Neural crest cell (in vitro differentiated cells): ENCODE measurements around the gene CYB5B. TPM values are rescaled to one million over a fixed set of nuclear protein-coding genes. Genes with fewer than 3 reads are reported as not detected.

Source experiments
- DNase-seq: peaks from one replicate; pipeline ENCODE4 v3.0.0; 2021; ENCODE audit warnings: low read depth, mixed read lengths, low spot score
- H3K27ac Mint-ChIP-seq: one replicate; pipeline ENCODE4 v1.8.0; 2021; ENCODE audit warnings: mild to moderate bottlenecking, mixed read lengths; ENCODE audit not compliant: unreplicated experiment
- H3K27me3 Mint-ChIP-seq: 2 replicates; pipeline ENCODE4 v1.8.0; 2021; ENCODE audit warnings: low read depth, mild to moderate bottlenecking, mixed read lengths
- H3K36me3 Mint-ChIP-seq: 2 replicates; pipeline ENCODE4 v1.8.0; 2021; ENCODE audit warnings: low read depth, mild to moderate bottlenecking, mixed read lengths
- H3K4me1 Mint-ChIP-seq: 2 replicates; pipeline ENCODE4 v1.8.0; 2021; ENCODE audit warnings: mixed read lengths
- H3K4me3 Mint-ChIP-seq: one replicate; pipeline ENCODE4 v1.8.0; 2021; ENCODE audit warnings: mild to moderate bottlenecking, mixed read lengths
- H3K9me3 Mint-ChIP-seq: 2 replicates; pipeline ENCODE4 v1.8.0; 2021; ENCODE audit warnings: mixed read lengths
- CTCF ChIP-seq: fragments of 200-600 bp; sonication (generic); conservative IDR thresholded peaks from 2 replicates; pipeline ENCODE4 v1.5.0; 2021; ENCODE audit warnings: antibody characterized with exemption, mild to moderate bottlenecking
- total RNA-seq: library from RNA; stranded (reverse); gene quantifications from 2 replicates; pipeline ENCODE4 v1.2.1, GENCODE V29; 2021

CYB5B gene
- total RNA-seq, 1 donor from 2014 or later = 209 TPM

GRCh38 chr16:69405326-69405725 is 19.1 kb upstream of the CYB5B start:
- H3K27me3 Mint-ChIP-seq = no peaks in the 10 kb centered on the region
- no peak overlapping the region for H3K4me3 Mint-ChIP-seq
- peaks cover 19% of the 10 kb centered on the region for H3K4me1 Mint-ChIP-seq
- H3K27ac Mint-ChIP-seq = no peak overlapping the region
- TF ChIP-seq CTCF = no peak
- DNase-seq = no peak
- no peaks in the 10 kb centered on the region for H3K36me3 Mint-ChIP-seq
- H3K9me3 Mint-ChIP-seq = no peaks in the 10 kb centered on the region

- H3K4me3 Mint-ChIP-seq = no peak overlapping the region
- H3K27ac Mint-ChIP-seq = no peak overlapping the region
- no peak for DNase-seq
- no peaks in the 10 kb centered on the region for H3K9me3 Mint-ChIP-seq
- peaks cover 19% of the 10 kb centered on the region for H3K4me1 Mint-ChIP-seq
- no peaks in the 10 kb centered on the region for H3K36me3 Mint-ChIP-seq
- no peak for TF ChIP-seq CTCF
- H3K27me3 Mint-ChIP-seq = no peaks in the 10 kb centered on the region
Observed at GRCh38 chr16:69405757-69406156, 18.7 kb upstream of the CYB5B start.

GRCh38 chr16:69406780-69407331 is 17.6 kb upstream of the CYB5B start:
- H3K27me3 Mint-ChIP-seq = no peaks in the 10 kb centered on the region
- DNase-seq = no peak
- H3K27ac Mint-ChIP-seq = no peak overlapping the region
- H3K9me3 Mint-ChIP-seq = no peaks in the 10 kb centered on the region
- TF ChIP-seq CTCF = no peak
- H3K4me3 Mint-ChIP-seq = no peak overlapping the region
- peaks cover 19% of the 10 kb centered on the region for H3K4me1 Mint-ChIP-seq
- H3K36me3 Mint-ChIP-seq = no peaks in the 10 kb centered on the region

- H3K4me3 Mint-ChIP-seq = no peak overlapping the region
- H3K27me3 Mint-ChIP-seq = no peaks in the 10 kb centered on the region
- no peaks in the 10 kb centered on the region for H3K9me3 Mint-ChIP-seq
- no peak for TF ChIP-seq CTCF
- H3K27ac Mint-ChIP-seq = no peak overlapping the region
- H3K36me3 Mint-ChIP-seq = no peaks in the 10 kb centered on the region
- DNase-seq = no peak
- peaks cover 15% of the 10 kb centered on the region for H3K4me1 Mint-ChIP-seq
Observed at GRCh38 chr16:69407702-69408323, 16.6 kb upstream of the CYB5B start.

- no peak for DNase-seq
- Mint-ChIP-seq H3K36me3 (no peaks in the 10 kb centered on the region), H3K9me3 (no peaks in the 10 kb centered on the region), H3K4me1 (peaks cover 15% of the 10 kb centered on the region), H3K4me3 (no peak overlapping the region), H3K27me3 (no peaks in the 10 kb centered on the region), H3K27ac (no peak overlapping the region)
- TF ChIP-seq CTCF = no peak
Observed at GRCh38 chr16:69408475-69408874, 15.9 kb upstream of the CYB5B start.
